GM18508 (cell line): ENCODE results near the gene PPP1R13B.

Experiments
- ATAC-seq: cut with Tn5 transposase; IDR thresholded peaks from one replicate; pipeline ENCODE4 v1.9.1; 2021; ENCODE audit warnings: moderate number of reproducible peaks; ENCODE audit not compliant: insufficient read depth, unreplicated experiment

Gene PPP1R13B

DNA sequence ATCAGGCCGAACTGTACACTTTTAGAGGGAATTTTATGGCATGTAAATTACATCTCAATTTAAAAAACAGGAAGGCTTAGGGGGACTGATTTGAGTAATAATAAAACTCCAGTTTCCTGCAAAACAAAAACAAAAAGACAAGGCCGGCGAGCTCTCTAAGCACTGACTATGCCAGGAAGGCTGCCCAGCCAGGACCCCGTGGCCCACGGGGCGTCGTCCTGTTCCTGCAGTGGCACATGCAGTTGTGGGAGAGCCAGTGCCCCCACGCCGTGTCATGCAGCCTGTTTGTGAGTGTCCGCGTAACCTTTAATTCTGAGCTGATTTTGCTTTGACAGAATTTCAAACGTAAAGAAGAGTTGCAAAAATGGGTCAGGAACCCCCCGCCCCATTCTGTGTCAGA is 142.7 kb downstream of the PPP1R13B start:
- no peak for ATAC-seq

DNA sequence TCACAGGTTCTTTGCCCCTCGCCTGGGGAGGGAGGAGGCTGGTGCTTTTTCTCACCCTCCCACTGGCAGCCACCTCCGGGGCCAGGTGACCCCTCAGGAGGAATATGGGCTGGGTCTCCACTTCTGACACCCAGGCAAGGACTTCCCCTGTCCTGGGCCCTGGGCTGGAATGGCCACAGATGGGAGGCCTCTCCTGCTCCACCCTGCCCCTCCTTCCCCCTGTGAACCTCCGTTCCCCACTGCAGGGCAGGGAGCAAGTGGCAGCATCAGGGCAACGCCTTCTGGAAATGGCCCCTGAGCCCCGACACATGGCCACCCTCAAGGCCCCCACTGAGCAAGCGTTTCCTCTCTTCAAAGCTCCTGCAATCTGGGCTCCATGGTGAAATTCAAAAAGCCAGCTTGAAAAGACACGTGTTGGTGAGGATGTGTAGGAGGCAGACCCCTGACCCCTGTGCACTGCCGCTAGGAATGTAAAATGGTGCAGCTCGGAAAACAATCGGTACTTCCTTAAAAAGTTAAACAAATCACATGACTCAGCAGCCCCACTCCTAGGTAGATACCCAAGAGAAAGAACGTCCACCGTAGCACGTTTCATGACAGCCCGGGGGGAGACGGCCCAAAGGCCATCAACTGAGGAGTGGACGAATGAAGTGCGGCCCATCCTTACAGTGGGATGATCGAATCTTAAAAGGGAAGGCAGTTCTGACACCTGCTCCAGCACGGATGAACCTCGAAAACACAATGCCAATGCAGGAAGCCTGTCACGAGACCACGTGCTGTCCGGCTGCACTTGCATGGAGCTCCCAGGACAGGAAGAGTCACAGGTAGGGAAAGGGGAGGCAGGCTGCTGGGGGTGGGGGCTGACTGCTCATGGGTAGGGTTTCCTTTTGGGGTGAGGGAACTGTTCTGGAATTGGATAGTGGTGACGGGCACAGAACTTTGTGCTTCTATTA is 143.7 kb downstream of the PPP1R13B start:
- ATAC-seq = no peak

DNA sequence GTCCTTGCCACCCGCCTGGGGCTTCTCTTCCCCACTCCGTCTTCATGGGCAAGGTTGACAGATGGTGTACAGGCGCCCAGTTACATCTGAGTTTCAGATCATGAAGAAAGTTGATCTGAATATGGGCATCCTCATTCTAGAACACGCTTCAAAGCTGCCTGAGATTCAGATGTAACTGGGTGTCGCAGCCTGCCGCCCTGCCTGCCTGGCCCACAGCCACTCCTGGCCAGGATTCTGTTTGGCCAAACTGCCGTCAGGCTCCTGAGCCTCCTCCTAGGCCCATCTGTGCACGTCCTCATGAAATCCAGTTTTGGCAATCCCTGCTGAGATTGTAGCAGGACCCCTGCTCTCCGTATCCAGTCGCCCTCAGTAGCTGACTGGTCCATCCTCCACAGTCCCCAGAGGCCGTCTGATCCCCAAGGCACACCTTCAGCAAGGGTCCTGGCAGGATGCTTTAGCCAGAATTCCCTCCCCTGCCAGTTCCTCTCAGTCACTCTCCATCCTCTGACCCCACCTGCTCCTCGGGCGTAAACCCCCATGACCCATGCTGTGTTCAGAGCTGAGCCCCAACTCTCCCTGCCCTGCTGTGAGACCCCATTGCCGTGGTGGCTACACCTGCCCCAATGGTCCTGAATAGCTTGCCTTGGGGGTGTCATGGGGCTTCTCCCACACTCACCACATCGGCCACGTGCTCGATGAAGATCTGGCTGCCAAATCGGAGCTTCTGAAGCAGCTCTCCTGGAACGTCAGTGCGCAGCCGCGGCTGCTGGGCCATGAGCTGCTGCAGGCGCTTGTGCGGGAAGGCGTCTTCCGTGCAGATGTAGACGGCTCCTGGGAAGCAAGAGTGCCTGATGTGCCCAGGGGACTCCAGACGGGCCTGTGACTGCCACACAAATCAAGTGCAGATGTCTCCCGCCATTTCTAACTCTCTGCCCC is 144.6 kb downstream of the PPP1R13B start:
- ATAC-seq = no peak

DNA sequence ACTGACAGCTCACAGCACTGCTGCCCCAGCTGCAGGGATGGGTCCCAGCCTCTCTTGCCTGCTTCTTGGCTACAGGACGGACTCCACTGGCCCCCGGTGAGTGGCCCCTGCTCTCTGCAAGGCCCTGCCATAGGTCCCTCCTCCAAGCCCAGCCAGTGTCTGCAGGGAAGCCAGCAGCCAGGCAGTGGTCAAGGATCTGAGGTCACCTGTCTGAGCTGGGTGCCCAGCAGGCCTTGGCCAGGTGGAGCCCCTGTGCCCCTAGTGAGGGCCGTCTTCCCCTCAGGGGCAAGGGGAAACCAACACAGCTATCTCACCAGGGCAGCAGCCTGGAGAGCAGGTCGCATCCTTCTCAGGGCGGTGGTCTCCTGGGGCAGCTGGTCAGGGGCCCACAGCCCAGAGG is 145.3 kb downstream of the PPP1R13B start:
- ATAC-seq = no peak

DNA sequence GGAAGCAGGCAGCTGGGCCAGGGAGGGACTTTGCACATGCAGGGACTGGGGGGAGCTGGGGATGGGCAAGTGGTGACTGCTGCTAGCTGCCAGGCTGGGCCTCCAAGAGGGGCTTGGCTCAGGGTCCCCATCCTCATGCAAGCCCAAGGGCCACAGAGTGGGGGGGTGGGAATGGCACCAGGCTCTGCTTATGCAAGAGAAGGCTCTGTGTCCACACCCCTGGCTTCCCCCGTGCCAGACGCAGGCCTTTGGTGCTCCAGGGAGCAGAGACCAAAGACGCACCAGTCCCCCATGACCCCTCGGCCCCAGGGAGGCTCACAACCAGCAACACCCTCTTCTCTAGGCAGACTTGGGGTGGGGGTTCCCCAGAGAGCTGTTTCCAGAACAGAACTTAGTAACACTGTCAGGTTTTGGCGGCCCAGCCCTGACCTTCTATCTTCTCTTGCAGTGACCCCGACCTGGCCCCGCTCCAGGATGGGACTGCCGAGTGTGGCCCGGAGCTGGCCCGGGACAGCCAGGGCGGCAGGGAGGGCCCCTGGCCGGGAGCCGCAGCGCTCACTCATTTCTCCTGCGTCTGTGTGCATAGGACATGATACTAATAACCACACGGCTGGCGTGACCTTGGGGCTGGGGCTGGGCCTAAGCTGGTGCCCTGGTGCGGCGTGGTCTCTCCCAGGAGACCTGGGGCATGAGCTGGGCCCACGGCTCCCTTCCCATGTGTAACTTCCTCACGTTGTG is 146.5 kb downstream of the PPP1R13B start:
- no peak for ATAC-seq

DNA sequence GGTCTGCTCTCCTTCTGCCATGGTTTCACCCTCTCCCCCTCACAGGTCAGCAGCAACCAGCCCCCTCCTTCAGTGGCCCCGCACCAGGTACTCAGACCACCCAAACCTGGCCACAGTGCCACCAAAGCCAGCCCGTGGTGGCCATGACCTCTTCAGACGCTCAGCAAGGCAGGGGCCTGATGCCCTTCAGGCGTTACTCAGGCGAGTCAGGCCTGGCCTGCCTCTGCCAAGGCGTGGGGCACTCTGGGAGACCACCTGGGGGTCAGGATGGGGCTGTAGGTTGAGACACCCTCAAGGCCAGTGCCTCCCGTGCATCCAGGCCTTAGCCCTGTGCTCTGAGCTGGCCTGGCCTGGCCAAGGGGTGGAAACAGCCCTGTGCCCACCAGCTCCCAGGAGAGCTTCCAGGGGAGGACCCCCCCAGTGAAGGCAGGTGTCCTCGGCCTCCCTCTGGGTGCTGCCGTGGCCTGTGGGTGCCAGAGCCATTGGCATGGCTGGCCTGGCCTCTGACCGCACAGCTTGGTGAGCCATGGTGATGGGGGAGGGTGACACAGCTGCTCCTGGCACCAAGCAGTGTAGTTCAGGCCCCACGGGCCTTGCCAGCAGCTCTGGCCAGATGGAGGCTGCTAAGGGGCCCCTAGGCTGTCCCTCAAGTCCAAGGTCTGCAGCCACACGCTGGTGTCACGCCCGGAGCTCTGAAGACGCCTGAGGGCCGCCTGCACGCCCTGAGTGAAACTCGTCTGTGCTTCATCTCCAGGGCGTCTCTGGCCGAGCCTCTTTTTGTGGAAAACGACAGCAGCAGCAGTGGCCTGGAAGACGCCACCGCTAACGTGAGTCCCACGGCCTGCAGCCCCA is 147.2 kb downstream of the PPP1R13B start:
- ATAC-seq = no peak

DNA sequence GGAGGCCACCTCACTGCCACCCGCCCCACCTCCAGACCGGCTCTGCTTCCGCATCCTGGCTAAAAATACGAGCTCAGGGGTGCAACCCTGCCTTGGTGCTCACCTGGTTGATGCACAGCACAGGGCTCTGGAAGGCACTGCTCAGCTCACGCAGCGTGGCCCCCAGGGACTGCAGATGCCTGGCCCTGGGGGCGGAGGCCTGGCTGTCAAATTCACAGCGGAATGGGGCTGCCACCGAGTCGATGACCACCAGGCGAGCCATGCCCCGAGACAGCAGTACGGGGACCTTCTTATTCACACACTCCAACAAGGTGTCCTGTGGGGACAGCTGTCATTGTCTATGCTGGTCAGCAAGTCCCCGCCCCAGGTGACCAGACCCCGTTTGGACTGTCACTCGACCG is 148.1 kb downstream of the PPP1R13B start:
- no peak for ATAC-seq

DNA sequence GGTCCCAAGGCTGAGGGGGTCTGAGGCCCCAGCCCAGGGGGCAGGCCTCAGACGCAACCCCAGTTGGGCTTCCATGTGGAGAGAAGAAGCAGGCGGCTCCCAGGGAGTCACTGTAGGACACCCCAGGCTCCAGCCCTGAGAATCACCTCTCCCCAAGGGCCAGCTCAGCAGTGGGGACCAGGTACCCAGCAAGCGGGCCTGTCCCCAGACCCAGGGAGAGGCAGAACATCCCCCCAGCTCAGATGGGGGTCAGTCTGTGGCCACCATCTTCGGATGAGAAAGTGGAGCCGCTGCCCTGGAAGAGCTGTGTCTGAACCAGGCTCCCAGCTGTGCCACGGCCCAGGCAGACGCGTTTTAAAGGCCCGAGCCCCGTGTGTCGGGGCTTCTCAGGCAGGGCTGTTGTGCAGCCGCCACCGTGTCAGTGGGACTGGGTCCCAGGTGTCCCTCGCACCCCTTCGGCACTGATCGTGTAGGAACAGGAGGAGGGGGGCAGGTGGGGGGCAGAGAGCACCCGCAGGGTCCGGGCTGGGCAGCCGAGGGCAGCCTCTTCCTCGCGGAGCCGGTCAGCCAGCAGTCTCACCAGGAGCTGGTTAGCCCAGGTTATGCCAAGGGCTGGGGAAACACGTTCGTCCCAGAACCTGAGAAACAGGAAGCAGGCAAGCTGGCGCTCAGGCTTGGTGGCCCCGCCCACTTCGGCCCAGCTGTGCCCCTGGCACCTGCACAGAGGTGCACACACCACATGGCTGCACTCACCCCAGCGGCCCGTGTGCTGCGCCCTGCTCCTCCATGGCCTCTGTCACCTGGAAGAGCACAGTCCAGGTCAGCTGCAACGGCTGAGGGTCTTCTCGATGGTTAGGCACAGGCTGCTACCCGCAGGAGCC is 148.8 kb downstream of the PPP1R13B start:
- ATAC-seq = no peak

DNA sequence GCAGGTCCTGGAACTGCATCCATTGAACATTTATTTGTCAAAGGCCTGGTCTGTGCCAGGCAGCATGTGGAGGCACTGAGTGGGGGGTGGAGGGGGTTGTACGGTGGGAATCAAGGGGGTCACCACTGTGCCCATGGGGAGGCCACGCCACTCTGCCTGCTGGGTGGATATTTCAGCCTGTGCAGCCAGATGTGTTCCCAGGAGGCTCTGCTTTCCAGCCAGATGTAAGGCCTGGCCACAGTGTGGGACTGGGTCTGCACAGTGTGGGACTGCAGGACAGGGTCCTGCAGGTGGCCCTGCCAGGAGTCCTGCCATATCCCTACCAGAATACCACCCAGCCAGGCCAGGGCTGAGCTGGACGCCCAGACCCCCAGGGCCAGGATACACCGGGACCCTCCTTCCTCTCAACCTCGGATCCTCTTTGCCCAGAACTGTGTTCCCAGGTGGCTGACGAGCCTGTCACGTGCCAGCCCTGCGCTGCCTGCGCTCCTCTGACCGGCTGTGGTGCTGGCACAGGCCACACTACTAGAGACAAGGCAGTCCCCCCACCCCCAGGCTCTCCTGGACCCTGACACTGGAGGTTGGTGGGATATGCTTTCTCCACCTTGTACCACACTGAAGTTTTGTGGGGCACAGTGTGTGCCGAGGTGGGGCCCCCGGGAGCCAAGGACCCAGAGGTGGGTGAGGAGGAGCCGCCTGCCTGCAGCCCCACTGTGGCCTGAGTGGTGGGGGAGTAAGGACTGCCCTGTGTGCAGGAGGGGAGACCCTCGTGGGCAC is 149.6 kb downstream of the PPP1R13B start:
- ATAC-seq = no peak

DNA sequence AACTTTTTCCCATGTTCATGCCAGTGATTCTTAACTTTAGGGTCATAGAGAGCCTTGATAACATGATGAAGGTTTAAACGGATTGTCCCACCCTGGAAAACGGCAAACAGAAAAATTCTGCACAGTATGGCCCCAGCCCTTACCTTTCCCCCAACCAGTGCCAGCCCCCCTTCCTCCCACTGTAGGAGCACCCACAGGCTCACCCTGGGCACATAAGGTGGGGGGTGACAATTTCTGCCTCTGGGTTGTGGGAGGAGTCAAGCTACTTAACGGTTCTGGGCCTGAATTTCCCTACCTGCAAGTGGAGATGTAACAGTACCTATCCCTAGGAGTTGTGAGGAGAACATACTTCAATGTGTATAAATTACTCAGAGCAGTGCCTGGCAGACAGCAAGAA is 150.2 kb downstream of the PPP1R13B start:
- no peak for ATAC-seq

DNA sequence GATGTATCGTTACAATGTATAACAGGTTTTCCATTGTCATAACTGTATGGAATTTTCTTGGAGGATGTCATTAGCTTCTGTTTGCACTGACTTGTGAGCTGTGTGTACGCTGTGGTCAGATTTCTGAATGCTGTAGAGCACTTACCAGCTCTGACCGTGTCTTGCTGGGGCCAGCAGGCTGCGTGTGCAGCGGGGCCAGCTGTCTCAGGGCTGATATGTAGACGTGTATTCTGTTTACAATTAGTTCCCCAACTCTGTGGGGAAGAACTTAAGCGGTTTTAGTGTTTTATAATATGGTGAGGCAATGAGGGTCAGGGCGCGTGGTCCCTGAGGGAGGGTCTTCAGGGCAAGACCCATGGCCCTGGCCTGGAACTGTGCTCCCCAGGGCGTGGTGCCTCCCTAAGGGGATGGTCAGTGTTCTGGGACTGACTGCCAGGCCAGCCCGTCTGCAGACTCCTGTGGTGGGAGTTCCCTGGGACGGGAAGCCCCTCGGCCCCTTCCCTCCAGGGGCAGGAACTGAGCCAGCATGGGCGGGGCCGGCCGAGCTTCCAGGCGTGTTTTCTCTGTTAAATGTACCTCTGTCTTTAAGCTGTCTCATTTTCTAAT is 150.8 kb downstream of the PPP1R13B start:
- no peak for ATAC-seq

DNA sequence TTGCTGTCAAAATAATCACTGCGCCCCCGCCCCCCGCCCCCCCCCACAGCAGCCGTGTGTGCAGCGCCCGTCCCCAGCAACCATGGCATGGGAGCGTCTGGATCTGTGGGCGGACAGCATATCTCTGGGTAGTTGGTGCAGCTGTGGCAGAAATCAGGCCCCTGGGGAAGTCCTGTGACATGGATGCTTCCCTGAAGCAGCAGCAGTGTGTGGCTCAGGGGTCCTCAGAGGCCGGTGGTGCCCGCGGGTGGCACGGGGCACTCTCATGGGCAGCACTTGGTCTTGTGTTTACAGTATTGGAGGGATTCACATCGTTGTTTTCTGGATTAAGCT is 151.3 kb downstream of the PPP1R13B start:
- no peak for ATAC-seq

DNA sequence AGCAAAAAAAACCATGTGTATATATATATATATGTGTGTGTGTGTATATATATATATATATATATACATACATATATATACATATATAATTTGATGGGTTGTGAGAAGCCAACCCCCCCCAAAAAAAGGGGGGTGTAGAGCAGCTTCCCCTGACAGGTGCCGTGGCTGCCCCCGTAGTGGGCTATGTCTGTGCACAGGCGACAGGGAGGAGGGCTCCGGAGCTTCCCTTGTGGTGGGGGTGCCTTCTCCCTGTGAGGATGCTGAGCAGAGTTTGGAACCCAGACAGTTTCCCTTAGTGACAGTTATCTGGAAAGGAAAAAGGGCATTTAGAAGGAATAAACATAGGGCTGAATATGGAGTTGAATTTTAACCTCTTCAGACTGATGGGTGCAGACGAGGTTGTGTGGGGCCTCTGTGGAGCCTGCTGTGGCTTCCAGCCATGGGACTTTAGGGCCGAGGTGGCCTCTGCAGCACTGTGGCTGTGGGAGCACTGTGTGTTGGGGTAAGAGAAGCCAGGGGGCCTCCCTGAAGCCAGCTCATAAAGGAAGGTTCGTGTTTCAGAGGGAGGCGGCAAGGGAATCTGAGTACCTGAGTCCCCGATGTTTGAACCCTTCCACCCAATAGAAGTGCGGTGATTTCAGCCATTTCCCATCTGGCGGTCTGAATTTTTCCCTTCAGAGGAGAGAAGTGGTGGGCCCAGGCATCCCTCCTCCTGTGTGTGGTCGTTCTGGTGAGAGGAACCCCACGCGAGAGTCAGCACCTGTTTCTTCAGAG is 151.9 kb downstream of the PPP1R13B start:
- no peak for ATAC-seq

DNA sequence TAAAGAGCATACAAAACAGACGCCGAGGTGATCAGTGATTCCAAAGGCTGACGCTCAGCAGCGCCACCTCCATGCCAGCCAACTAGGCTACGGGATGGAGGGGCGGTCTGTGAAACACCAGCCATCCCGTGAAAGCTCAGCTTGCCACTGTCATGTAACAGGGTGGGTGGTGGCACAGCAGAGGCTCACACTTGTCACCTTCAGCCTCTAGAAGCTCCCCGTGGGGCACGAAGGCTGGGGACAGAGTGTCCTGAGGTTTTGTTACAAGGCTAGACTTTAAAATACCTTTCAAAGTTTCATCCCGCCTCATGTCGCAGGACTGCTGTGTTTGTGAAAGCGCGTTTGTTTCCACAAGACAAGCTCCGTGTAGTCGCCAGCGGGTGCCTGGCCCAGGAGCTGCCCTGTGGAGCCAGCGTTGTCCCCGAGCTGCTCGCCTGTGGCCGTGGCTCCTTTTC is 152.8 kb downstream of the PPP1R13B start:
- no peak for ATAC-seq

DNA sequence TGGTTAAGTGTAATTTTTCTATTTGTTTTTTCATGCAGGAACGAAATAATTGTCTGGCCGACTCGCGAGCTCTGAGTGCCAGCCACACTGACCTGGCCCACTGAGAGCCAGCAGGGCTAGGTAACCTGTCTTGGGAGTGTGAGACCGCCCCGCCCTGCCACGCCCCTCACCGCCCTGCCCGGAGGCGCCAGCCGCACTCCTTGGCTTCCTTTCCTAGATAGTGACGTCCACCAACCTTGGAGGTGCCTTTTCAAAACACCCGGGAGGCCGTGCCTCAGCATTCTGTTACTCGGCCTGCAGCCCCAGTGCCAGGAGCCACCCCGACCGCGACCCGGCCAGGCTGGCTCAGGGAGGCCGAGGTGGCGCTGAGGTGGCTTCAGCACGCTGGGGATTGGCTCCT is 153.9 kb downstream of the PPP1R13B start:
- ATAC-seq = no peak

DNA sequence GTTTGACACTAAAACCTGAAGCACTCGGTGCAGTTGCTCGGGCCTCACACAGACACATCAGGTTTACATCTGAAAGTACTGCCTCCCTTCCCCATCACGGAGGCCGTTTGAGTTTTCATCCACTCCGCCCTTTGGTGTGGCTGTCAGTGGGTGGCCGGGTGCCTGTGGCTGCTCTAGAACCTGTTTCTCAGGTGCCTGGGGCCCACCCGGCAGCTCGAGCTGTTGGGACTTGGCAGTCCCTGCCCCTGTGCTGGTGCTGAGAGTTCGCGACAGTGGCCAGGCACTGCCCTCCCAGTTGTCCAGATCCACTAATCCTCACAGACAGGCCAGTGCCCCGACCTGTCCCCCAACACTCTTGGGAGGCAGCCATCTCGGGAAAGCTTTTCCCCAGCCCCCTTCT is 154.5 kb downstream of the PPP1R13B start:
- no peak for ATAC-seq

DNA sequence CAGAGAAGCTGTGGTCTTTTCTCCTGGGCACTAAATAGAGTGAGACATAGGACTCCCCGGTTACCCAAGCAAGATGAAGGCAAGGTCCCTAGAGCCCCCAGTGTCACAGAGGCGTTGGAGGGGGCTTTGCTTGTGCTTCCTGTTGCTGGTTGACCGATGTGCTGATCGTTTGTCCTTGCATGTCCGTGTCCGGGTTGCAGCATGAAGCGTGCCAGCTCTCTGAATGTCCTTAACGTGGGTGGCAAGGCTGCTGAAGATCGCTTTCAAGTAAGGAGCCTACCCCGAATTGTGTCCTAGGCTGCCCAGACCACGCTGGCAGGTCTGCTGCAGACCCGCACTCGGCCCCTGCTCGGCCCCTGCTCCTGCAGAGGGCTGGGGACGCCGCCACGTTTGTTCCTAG is 155.2 kb downstream of the PPP1R13B start:
- ATAC-seq = no peak
